Pulmonary artery endothelial cell (primary cell): Measurements from ENCODE around the gene DIAPH2. TPM values are rescaled to one million over a fixed set of nuclear protein-coding genes. Genes with fewer than 3 reads are reported as not detected.
"Not testable (repeated sequence)": the region's sequence is repeated elsewhere in the genome, so short reads cannot be mapped to it uniquely, and the experiment has no call there.

Experiments used
- DNase-seq: peaks from one replicate; pipeline ENCODE4 v3.0.0-alpha.2; 2011; ENCODE audit warnings: low read depth, low spot score
- total RNA-seq: library from RNA; depleted of rRNA; stranded (reverse); fragments of >200 nt; gene quantifications from 2 replicates; pipeline ENCODE4 v1.2.3, GENCODE V29; 2014

The DIAPH2 gene
- 19.6 and 26.1 TPM in 2 replicates for total RNA-seq

DNA sequence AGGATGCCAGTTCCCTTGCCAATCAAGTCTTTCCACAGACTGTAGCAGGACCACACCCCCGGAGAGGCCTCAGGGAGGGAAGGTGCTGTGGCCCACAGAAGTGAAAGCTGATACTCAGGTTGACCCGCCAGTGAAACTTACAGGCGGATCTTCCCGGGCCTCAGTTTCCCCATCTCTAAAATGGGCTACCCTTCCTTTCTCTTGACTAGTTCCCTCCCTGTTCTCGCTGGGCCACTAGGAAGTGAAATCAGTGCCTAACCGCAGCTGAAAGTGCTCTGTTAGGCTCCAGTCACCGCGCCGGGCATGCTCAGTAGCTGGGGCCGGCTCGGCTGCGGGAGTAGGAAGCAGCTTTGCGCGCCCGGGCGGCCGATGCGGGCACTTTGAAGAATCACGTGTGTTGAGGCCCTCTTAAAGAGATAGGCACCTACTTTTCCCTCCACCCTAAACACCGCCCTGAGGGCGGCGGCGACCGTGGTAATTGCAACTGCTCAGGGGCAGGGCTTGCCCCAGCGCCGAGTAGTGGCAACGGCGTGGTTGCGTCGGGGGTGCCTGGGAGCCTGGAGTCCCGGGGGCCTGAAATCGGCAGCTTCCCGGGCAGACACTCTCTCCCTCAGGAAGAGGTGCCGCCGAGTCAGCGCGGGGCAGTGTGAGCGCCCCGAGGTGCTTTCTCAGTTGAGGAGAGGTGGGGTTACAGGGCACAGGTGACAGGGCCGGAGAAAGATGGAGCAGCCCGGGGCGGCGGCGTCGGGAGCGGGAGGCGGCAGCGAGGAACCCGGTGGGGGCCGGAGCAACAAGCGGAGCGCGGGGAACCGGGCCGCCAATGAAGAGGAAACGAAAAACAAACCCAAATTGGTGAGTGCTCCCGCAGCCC is at the start of gene DIAPH2:
DIAPH2 (plus strand) TSS at position 504 of the 871 bp plus-strand sequence.
- peak; percentile 24 for DNase-seq

DNA sequence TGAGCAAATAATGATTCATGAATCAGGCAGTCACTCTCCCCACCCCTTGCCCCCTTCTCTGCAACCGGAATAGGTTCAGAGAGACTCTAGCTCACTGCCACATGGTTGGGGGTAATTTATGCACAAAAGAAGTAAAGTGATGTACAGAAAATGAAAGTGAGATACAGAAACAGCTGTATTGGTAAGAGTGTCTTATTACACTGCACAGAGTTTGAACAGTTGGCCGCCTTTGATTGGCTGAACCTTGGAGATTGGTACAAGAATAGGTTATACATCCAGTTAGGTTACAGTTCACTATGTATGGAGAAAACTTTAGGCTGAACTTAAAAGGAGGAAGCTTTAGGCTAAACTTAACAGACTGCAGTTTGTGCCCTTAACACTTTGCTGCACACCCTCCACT is 34.6 kb upstream of the DIAPH2 start:
- no peak for DNase-seq

DNA sequence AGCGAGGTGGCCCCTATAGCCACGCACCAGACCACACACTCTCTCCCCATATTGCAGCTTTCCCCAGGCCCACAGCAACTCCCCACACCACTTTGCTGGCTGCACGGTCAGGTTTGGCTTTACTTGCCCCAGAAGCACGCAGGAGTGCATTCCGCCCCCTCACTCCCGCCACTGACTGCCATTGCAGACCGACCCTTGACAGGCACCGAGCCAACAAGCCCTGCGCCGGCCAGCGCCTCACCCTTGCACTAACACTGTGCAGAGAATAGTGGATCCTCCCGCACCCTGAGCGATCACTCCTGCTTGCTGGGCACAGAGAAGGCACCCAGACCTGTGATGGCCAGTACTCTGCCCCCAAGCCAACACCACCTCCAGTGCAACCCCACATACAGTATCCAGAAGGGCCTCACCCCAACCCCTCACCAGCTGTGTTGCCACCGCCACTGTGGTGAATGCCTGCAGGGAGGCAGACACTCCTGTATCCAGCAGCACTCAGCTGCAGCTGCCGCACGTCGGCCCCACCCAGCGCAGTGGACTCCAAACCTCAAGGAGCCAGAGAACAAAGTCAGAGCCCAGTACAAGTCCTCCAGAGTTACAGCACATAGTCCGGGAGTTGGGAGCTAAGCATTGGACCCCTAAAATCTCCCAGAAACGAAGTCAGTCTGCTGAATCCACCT is 28.6 kb upstream of the DIAPH2 start:
- DNase-seq: no peak

DNA sequence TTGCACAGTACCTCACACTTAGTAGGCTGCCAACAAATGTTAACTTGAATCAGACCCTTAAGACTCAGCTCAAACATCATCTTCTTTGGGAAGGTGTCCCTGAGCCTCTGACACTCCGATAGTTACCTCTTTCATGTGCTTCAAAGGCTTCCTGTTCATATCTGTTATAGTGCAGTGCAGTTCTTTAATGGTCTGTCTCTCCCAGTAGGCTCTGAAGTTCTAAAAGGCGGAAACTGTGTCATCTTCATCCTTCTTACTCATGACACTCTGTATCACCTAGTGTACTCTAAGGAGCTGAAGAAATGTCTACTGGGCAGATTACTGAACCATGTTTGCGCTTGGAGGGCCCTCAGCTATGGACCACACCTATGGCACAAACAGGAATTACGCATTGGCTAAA is 2.1 kb upstream of the DIAPH2 start:
- DNase-seq: no peak

DNA sequence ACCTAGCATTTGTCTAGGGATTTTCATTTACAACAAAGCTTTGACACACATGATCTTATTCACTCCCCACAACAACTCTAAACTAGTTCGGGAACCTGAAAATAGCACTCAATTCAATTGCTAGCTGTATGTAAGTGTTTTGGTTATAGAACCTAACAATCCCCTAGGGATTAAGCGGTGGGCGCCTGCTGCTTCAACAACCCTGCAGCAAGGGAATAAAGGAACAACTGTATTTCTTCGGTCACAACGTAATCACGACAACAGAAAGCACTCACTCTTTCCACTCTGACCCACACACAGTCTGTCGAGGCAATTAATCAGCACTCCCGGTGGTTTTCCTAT is 674 bp upstream of the DIAPH2 start:
- DNase-seq: no peak

DNA sequence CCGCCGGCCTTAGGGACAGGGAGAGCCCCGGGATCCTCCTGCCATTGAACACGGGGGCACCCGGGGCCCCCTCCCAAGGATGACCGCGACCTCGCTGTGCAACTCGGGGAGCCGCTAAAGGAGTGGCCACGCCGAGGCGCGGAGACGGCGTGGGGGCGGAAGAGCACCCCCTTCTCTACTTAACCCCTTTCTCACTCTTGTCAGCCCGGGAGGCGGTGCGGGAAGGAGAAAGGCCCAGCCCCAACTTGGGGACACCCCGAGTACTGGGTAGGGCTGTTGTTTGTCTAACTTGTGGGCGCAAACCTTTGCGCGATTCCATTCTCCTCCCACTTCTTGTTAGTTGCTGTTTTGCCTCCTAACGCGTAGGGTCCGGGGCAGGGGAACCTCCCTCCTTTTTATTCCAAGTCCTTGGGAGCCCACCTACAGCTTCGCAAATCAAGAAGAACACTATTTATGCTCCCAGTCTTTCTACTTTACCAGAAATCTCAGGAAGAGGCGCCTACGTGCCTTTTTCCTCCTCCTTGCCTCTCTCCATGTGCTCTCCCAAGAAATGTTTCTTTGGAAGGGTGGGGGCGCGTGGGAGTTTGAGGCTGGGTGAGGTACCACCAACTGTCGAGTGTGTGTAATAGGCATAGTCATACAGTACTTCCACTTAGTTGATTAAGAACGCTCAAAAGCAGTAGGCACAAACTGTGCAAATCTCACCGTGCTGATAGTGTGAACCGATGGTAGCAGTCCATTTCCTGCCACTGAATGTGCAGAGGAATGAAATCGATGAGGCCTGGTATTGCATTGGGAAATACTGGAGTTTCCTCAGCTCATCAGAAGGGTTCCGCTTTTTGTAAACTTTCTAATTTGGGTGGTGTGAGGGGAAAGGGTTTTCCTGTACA is 813 bp downstream of the DIAPH2 start:
- no peak for DNase-seq

DNA sequence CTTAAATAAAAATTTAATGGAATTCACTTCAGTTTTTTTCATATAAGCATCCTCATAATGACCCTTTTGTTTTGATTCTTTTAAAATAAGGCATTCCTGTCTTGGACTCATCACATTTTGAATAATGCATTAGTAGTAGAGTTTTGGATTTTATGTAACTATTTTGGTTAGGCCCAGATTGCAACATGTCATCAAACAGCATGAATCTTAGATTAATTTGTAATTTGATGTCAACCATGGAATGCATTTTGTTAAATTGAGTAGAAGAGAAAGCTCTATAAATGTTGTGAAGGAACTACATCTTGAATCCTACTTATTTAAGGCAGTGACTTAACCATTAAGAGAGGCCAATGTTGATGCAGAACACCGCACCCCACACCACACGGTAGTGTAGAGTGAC is 3.1 kb downstream of the DIAPH2 start:
- no peak for DNase-seq

DNA sequence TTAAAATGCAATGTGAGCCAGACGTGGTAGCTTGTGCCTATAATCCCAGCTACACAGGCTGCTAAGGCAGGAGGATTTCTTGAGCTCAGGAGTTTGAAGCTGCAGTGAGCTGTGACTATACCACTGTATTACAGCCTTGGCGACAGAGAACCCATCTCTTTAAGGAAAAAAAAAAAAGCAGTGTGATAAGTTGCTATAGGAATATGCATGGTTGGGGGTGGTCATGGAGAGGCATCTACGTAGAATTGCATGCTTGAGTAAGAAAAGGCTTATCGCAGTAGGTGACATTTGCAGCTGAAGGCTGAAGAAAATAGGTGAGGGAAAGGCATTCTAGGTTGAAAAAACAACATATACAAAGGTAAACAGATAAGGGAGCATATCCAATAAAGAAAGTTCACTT is 4.1 kb downstream of the DIAPH2 start:
- no peak for DNase-seq

DNA sequence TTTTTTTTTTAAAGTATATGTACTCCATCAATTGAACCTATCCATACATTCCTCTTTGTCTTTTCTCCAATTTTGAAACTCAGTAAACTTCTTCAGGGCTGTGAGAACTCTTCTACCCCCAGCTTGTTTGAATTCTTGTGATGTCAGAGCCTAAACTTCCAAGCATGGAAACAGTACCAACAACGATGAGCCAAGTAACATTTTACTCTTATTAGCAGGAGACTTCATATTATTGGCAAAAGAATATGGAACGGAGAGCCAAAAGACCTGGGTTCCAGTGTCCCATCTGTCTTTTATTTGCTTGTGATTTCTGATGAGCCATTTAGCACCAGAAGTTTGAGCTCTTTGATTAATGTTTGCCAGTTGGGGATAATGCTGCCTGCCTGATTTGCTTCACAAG is 5.3 kb downstream of the DIAPH2 start:
- no peak for DNase-seq

DNA sequence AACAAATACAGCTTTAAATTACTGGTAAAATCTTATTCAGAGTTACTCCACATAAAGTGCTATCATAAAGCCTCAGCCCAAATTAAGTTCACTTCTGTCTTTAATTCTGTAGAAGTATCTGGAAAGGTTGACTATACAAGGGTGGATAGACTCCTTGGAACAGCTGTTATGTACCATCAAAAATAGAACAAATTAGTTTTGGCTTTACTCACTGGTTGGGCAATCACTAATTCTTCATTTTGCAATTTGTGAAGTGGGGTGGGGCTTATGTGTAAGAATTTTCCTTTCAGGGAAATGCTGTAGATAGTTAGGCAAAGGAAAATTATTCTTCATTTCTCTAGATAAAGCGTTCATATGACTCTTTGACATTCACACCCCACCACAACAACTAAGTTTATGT is 7.8 kb downstream of the DIAPH2 start:
- DNase-seq: no peak

DNA sequence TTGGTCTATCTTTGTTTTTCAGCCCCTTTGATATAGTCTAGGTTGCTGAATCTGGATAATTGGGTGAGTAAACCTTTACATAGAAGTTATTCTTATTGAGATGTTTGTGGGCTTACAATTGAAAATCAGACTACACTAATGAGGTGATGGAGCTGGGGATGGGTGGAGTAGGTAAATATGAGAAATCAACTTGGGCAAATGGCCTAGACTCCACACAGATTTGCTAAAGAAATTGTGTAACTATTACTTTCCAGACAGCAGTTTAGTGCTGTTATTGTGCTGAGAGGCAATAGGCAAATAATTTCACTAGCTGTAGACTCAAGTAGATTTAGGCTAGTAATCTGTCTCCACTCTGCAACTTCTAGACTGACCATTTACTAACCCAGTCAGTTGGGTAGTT is 8.2 kb downstream of the DIAPH2 start:
- DNase-seq: no peak

DNA sequence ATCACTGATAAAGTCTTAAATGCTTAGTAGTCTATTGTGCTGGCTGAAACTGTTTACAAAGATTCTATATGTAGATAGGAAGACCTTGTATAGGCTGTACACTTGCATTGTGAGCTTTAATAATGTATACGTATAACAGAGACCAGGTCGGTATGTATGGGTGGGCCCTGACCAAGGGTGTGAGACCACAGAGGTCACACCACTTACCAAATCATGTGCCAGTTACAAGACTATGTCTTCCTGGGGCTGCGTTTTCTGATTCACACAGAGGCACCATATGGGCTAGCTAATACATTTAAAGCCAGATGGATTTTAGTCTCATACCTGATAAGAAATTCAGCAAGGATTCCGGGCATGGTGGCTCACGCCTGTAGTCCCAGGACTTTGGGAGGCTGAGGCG is 8.8 kb downstream of the DIAPH2 start:
- no peak for DNase-seq

DNA sequence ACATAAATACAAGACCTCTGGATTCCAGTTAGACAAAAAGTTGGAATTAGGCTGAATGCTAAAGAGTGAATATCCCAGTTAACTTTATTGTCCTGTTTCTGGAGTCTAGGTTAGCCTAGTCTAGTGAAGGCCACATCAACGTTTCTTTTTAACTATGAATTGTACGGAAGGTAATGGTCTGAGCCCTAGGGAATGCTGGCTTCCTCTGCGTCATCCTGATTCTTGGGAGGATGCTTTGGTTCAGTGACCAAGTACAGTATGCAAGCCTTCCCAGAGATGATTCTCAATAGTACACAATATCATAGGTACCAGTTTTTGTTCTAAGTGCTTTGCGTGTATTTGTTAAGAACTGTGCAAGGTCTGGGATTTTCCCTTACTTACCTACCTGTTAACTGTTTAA is 11.8 kb downstream of the DIAPH2 start:
- DNase-seq: no peak

DNA sequence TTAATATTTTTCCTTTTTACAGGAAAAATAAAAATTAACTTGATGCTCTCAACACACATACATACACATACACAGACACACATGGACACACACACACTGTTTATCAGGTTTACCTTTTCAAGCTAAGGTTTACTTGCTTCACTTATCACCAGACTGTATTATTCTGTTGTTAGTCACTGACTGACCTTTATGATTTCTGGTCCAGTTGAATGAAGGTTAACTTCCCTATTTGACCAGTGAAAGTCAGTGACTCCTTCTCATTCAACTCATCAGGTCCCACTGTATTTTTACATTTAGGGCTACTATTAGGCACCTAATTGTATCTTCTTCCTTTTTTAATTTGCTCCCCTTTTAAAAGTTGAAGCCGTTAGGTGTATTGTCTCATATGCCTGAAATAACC is 16.0 kb downstream of the DIAPH2 start:
- no peak for DNase-seq

DNA sequence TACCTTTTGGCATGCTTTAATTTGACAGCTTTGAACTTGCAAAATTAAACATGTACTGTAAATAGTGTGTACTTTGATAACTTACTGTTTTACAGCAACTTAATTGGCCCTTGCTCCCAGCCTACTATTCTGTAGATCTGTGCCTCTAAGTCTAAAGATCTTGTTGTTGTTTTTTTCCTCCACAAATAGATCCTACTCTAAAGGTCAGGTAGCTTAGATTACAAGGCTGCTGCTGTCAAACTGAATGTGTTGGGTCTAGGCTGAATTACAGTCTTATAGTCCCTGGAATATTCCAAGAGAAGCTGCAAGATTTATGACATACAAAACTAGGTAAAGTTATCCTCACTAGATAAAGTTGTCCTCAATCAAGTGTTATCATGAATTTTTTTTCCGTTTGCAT is 18.7 kb downstream of the DIAPH2 start:
- no peak for DNase-seq

DNA sequence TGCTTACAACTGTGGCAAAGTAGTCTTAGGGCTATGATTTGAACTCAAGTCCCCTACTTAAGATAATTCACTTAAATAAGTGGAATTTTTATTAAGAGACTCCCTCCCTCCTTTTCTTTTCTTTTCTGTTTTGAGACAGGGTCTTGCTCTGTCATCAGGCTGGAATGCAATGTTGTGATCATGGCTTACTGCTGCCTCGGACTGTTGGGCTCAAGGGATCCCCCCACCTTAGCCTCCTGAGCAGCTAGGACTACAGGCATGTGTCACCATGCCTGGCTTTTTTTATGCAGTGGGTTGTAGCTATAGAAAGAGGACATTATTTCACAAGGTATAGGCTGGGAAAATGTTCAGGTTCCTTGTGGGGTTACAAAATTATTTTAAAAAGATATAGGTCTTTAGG is 19.2 kb downstream of the DIAPH2 start:
- DNase-seq: no peak

DNA sequence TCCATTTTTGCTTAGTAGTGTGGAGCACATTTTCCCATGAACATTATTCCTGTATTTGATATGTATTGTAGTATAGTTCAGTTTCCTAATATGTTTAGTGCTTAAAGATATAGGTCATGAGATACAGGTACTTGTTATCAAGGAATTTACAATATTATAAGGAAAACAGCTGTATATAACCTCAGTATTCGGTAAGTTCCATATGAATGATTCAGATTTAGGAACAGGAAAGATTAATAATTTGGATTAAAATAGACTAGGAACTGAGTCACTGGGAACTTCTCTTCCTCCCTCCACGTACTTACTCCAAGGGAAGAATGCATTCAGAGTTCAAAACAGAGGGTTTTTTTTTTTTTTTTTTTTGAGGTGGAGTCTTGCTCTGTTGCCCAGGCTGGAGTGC is 20.0 kb downstream of the DIAPH2 start:
- peak; percentile 27 for DNase-seq

DNA sequence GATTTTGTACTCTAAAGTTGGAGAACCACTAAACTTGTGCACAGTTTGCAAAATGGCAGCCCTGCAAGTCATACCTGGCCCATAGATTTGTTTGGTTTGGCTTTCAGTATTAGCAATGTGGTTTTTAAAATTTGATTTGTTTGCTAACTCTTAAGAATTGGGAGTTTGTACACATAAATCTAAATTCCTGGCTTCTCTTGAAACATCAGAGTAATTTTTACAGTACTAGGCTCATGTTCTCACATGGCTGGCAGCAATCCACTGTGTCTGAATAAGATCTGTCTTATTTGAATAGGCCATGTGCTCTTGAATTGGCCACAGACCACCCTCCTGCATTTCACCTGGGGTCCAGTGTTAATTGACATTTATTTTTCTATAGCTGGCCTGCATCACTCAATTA is 21.3 kb downstream of the DIAPH2 start:
- no peak for DNase-seq

DNA sequence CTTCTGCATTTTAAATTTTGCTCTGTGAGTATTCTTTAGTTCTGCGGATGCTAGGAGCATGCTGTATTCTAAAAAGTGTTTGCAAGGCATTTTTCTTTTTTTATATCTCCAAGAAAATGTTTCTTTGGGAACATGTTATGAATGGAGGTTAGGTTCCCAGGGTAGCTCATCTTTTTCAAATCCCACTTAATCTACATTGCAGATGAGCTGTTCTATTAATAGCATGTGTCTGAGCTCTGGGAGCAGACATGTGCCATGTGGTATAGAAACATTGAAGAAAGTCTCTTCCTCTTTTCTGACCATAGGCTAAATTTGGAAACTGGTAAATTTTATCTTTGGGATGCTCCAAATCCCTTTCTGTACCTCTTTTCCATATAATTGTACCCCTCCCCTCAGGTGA is 23.2 kb downstream of the DIAPH2 start:
- no peak for DNase-seq

DNA sequence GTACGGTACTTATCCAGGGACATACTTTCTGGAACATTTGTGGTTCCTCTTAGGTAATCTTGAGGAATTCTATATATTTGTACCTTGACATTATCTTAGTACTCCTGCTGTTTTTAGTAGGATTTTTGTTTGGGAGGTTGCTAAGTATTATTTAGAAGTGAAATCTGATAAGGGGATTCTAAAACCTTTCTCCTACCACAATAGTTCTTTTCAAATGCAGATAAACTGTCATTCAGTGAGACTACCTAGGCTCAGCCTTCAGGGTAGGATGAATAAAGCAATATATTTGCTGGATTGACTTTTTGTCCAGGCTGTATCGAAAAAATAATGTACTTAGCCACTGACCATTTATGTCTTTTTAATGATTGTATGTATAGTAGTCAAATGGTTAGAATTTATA is 25.4 kb downstream of the DIAPH2 start:
- DNase-seq: no peak

DNA sequence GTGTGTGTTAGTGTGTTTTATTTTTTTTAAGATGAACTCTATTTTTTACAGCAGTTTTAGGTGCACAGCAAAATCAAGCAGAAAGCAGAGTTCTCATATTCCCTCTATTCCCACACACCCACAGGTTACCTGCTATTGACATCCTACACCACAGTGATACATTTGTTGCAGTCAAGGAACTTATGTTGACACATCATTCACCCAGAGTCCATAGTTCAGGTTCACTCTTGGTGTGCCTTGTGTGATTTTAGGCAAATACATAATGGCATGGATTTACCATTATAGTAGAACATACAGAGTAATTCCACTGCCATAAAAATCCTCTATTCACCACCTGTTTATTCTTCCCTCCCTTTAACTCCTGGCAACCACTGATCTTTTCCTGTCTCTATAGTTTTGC is 28.7 kb downstream of the DIAPH2 start:
- no peak for DNase-seq

DNA sequence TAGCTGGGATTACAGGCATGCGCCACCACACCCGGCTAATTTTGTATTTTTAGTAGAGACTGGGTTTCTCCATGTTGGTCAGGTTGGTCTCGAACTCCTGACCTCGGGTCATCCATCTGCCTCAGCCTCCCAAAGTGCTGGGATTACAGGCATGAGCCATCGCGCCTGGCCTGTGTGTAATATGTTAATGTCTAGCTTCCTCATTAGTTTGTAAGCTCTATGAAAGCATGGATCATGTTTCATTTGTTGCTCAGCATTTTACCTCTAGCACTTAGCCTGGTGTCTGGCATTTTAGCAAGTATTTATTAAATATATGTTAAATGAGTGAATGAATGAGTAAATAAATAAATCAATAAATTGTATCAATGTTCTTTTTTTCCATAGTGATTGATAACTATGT is 29.8 kb downstream of the DIAPH2 start:
- DNase-seq: not testable (repeated sequence)
